Keratinocyte (primary cell): ENCODE measurements around the gene UPF3B. TPM values are rescaled to one million over a fixed set of nuclear protein-coding genes. Genes with fewer than 3 reads are reported as not detected.
A peak's percentile ranks its signal among the peaks of the same experiment; 100 is the strongest.

Experiments
- DNase-seq: peaks from one replicate; pipeline ENCODE4 v3.0.0-alpha.2; 2011; ENCODE audit warnings: low read depth, missing footprints, low spot score
- FAIRE-seq: peaks from 2 replicates; lab custom pipeline; 2011; peaks lifted over from hg19 to GRCh38; lab: Jason Lieb, UNC
- H2AFZ ChIP-seq: 2 replicates; pipeline ENCODE4 v1.6.0; 2012; ENCODE audit warnings: low read length, control low read depth, inconsistent platforms; ENCODE audit not compliant: control insufficient read depth
- H3K27ac ChIP-seq: 2 replicates; pipeline ENCODE4 v1.5.1; 2011; ENCODE audit warnings: low read length; ENCODE audit not compliant: control insufficient read depth, insufficient read depth
- H3K27me3 ChIP-seq: 3 replicates; pipeline ENCODE4 v1.6.0; 2011; ENCODE audit warnings: low read length; ENCODE audit not compliant: control insufficient read depth, insufficient read depth; ENCODE audit errors: extremely low read depth
- H3K36me3 ChIP-seq, 2 experiments: 2 replicates in 1 of 2; 3 replicates in 1 of 2; pipeline ENCODE4 v1.5.1; 2011; ENCODE audit warnings: low read length in 2 of 2, mild to moderate bottlenecking in 1 of 2; ENCODE audit not compliant: control insufficient read depth in 2 of 2, insufficient read depth in 2 of 2; ENCODE audit errors: extremely low read depth in 1 of 2
- H3K4me1 ChIP-seq: 3 replicates; pipeline ENCODE4 v1.5.1; 2011; ENCODE audit warnings: low read length; ENCODE audit not compliant: control insufficient read depth, insufficient read depth; ENCODE audit errors: extremely low read depth
- H3K4me2 ChIP-seq: 3 replicates; pipeline ENCODE4 v1.6.0; 2011; ENCODE audit warnings: low read depth, low read length; ENCODE audit not compliant: control insufficient read depth, insufficient read depth; ENCODE audit errors: extremely low read depth
- H3K4me3 ChIP-seq, 3 experiments: fragments of 200-600 bp in 1 of 3; sonication (generic) in 1 of 3; 2 replicates in 2 of 3; 3 replicates in 1 of 3; pipeline ENCODE4 v1.5.1; 2011 to 2016; ENCODE audit warnings: low read length in 3 of 3, mild to moderate bottlenecking in 3 of 3, control low read depth in 2 of 3, inconsistent platforms in 1 of 3, low read depth in 1 of 3, mixed read lengths in 1 of 3, mixed run types in 1 of 3, moderate library complexity in 1 of 3; ENCODE audit not compliant: control insufficient read depth in 2 of 3, insufficient read depth in 2 of 3; ENCODE audit errors: extremely low read depth in 1 of 3
- H3K79me2 ChIP-seq: 2 replicates; pipeline ENCODE4 v1.6.0; 2012; ENCODE audit warnings: low read length; ENCODE audit not compliant: control insufficient read depth, insufficient read depth
- H3K9ac ChIP-seq: 3 replicates; pipeline ENCODE4 v1.6.0; 2011; ENCODE audit warnings: low read length; ENCODE audit not compliant: control insufficient read depth, insufficient read depth; ENCODE audit errors: extremely low read depth
- H3K9me1 ChIP-seq: 3 replicates; pipeline ENCODE4 v1.6.0; 2011; ENCODE audit warnings: low read length; ENCODE audit not compliant: control insufficient read depth, insufficient read depth; ENCODE audit errors: extremely low read depth
- H3K9me3 ChIP-seq: 2 replicates; pipeline ENCODE4 v1.5.1; 2012; ENCODE audit warnings: low read depth, low read length; ENCODE audit not compliant: control insufficient read depth
- H4K20me1 ChIP-seq: 3 replicates; pipeline ENCODE4 v1.6.0; 2011; ENCODE audit warnings: low read length; ENCODE audit not compliant: control insufficient read depth, insufficient read depth; ENCODE audit errors: extremely low read depth
- CTCF ChIP-seq, 3 experiments: IDR thresholded peaks in 1 of 3; conservative IDR thresholded peaks in 1 of 3; optimal IDR thresholded peaks in 1 of 3; 2 replicates in 2 of 3; 3 replicates in 1 of 3; pipeline versions ENCODE3 to v1.5.1; 2011; ENCODE audit warnings: low read length in 3 of 3, mild to moderate bottlenecking in 3 of 3, moderate library complexity in 2 of 3, control low read depth in 1 of 3, inconsistent platforms in 1 of 3; ENCODE audit not compliant: insufficient read depth in 2 of 3; ENCODE audit errors: extremely low read depth in 1 of 3
- EZH2 ChIP-seq: IDR thresholded peaks from one replicate; pipeline ENCODE4 v1.6.1; 2012; ENCODE audit warnings: inconsistent platforms, mild to moderate bottlenecking, low read length, moderate library complexity
- dilution Hi-C: fragments of 300-500 bp; cut with MboI; formaldehyde crosslinking; loops from one replicate; pipeline ENCODE4 v1.7.0; 2020; ENCODE audit warnings: low sequenced_read_pairs; ENCODE audit not compliant: extremely low pct_ligation_motif_present
- polyA plus RNA-seq, 5 experiments: library from polyadenylated mRNA; depleted of rRNA in 3 of 5; stranded (reverse) in 3 of 5; stranded (forward) in 1 of 5; unstranded in 1 of 5; fragments of >200 nt; gene quantifications; 1 replicate in 1 of 5; 2 replicates in 3 of 5; 3 replicates in 1 of 5; pipeline versions ENCODE4 v1.2.1 to v1.2.3, GENCODE V29; 2011 to 2012; ENCODE audit warnings: missing spikeins in 2 of 5, low read depth in 1 of 5, low replicate concordance in 1 of 5

UPF3B gene
- polyA plus RNA-seq, 1 donor (not counting 4 experiments of a cell fraction or from before 2014, with no cell fraction given): 9.5 TPM

- H3K9me3 ChIP-seq: no peaks in the 10 kb centered on the region
Measured at GRCh38 chrX:119801253-119802221, 51.2 kb downstream of the UPF3B start.

GRCh38 chrX:119791437-119792231 is 61.1 kb downstream of the UPF3B start, which contains the start of gene RPL39:
Gene RPL39, minus strand, starts transcription at chrX:119791630. Its CDS starts 54 bp downstream, at chrX:119791576.
- dilution Hi-C loops: no loop called here
- H3K4me2 ChIP-seq: peak within 1 kb of the TSS; percentile 71
- DNase-seq (peak; percentile 46), FAIRE-seq (no peak)
- peaks cover 46% of the 10 kb centered on the region for H3K79me2 ChIP-seq
- H4K20me1 ChIP-seq: peaks cover 17% of the 10 kb centered on the region
- TF ChIP-seq CTCF (optimal IDR thresholded peaks at IDR 0.05 in 1 of 3, IDR thresholded peaks at IDR 0.05 in 1 of 3, conservative IDR thresholded peaks at IDR 0.05 in 1 of 3; ENCODE audit: extremely low read depth in 1 of 3, insufficient read depth in 2 of 3, low read length in 3 of 3) (no peak), EZH2 (no peak)
- H3K4me1 ChIP-seq: peaks cover 9% of the 10 kb centered on the region
- H3K4me3 ChIP-seq: peak within 1 kb of the TSS; percentile 68 to 80 (median 74)
- H3K27ac ChIP-seq: peak within 1 kb of the TSS; percentile 83
- H3K27me3 ChIP-seq: no peaks in the 10 kb centered on the region
- no peaks in the 10 kb centered on the region for H3K9me3 ChIP-seq
- peak within 1 kb of the TSS; percentile 83 for H3K9ac ChIP-seq
- H3K9me1 ChIP-seq: no peaks in the 10 kb centered on the region
- H3K36me3 ChIP-seq: peaks cover 1 to 11% of the 10 kb centered on the region in 2 experiments
- H2AFZ ChIP-seq: peak within 1 kb of the TSS; percentile 80

More at GRCh38 chrX:119801253-119802221, 51.2 kb downstream of the UPF3B start:
- Histone ChIP-seq H3K27ac (no peak overlapping the region), H3K4me2 (no peak overlapping the region), H3K9ac (no peak overlapping the region), H3K36me3 (no peaks in the 10 kb centered on the region), H3K27me3 (no peaks in the 10 kb centered on the region), H3K9me1 (no peaks in the 10 kb centered on the region), H4K20me1 (no peaks in the 10 kb centered on the region), H3K4me1 (no peaks in the 10 kb centered on the region), H3K79me2 (no peaks in the 10 kb centered on the region), H2AFZ (no peak overlapping the region), H3K4me3 (no peak overlapping the region)
- DNase-seq (no peak), FAIRE-seq (no peak)
- dilution Hi-C loops: no loop called here
- no peak for TF ChIP-seq EZH2
- no peak for TF ChIP-seq CTCF (optimal IDR thresholded peaks at IDR 0.05 in 1 of 3, IDR thresholded peaks at IDR 0.05 in 1 of 3, conservative IDR thresholded peaks at IDR 0.05 in 1 of 3; ENCODE audit: extremely low read depth in 1 of 3, insufficient read depth in 2 of 3, low read length in 3 of 3)
